ENCODE data around the gene OOSP4A.
"Not testable (repeated sequence)": the region's sequence is repeated elsewhere in the genome, so short reads cannot be mapped to it uniquely, and the experiment has no call there.

Gene OOSP4A

DNA sequence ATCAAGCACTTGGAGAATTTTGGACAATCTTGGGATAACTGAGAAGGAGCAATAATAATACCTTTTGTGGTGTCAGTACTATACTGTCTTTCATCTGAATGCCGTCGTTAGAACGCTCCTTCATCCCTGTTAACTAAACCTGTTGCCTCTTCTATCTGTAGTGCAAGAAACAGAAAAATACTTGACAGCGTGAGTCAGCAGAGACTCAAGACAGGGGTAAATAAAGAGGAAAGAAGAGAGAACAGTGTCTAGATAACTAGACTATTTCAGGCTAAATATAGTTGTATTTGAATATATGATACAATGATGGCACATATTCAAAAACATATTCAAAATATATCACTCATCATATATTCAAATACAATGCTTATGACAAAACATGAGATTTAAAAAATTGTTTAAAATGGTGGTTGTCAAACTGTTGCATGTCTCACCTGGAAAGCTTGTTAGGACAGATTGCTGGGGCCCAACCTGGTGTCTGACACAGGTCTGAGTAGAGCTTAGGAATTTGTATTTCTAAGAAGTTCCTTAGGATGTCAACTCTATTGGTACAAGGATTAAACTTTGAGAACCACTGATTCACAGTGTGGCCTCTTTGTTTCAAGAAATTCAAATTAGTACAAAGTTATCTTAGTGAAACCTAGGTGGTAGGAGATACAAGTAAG lies 17.4 kb downstream of the OOSP4A start:
- DNase-seq (ENCODE audit: low spot score): no peak

DNA sequence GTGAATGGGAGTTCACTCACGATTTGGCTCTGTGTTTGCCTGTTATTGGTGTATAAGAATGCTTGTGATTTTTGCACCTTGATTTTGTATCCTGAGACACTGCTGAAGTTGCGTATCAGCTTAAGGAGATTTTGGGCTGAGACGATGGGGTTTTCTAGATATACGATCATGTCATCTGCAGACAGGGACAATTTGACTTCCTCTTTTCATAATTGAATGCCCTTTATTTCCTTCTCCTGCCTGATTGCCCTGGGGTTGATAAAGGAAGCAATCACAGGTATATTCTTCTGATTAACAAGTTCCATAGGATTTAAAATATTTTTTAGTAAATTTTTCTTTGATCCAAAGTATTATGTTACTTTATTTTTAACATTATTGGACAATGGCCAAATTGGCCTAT lies 18.2 kb downstream of the OOSP4A start:
- not testable (repeated sequence) for DNase-seq (ENCODE audit: low spot score)

DNA sequence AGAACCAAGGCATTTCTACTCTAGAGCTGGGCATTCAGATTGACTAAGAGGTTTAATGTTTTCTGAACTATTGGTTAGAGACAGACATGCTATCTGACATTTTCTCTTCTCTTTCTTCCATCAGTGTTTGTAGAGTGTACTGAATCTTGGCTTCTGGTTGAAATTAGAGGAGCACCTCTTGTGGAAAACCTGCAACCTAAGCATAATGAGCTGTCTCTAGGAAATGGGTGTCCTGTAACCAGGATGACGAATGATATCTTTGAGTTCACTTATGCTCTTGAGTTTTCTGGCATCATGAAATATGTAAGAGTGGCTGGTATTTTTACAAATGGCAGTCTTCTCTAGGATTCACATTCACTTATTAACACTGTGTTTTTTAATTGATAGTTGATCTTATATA lies 19.4 kb downstream of the OOSP4A start:
- no peak for DNase-seq (ENCODE audit: low spot score)

DNA sequence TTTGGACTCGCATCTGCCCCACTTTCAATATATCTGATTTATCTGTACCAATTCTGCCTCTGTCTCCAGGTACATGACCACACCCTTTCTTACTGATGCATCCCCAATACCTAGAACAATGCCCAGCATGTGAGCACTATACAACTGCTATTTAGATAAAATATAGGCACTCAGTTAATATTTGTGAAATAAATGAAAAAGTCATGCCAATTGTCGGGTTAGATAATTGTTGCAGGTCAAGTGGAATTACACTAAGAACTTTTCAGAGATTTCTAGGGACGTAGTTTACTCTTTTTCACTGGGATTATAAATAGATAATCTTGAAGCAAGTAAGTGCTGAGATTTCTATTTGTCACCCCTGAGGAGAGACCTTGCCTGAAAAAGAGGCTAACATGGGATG lies 20.5 kb downstream of the OOSP4A start:
- no peak for DNase-seq (ENCODE audit: low spot score)

DNA sequence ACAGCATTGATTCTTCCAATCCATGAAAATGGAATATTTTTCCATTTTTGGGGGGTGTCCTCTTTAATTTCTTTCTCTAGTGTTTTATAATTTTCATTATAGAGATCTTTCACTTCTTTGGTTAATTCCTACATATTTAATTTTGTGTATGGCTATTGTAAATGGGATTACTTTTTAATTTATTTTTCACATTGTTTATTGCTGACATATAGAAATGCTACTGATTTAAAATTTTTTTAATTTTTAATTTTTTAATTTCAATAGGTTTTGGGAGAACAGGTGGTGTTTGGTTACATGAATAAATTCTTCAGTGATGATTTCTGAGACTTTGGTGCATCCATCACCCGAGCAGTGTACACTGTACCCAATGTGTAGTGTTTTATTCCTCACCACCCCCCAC lies 26.6 kb downstream of the OOSP4A start:
- no peak for DNase-seq (ENCODE audit: low spot score)

DNA sequence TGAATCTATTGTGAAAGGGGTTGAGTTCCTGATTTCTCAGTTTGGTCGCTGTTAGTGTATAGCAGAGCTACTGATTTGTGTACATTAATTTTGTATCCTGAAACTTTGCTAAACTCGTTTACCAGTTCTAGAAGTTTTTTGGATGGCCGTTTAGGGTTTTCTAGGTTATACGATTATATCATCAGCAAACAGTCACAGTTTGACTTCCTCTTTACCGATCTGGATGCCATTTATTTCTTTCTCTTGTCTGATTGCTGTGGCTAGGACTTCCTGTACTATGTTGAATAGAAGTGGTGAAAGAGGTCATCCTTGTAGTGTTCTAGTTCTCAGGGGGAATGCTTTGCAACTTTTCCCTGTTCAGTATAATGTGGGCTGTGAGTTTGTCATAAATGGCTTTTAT lies 28.6 kb downstream of the OOSP4A start:
- no peak for DNase-seq (ENCODE audit: low spot score)

DNA sequence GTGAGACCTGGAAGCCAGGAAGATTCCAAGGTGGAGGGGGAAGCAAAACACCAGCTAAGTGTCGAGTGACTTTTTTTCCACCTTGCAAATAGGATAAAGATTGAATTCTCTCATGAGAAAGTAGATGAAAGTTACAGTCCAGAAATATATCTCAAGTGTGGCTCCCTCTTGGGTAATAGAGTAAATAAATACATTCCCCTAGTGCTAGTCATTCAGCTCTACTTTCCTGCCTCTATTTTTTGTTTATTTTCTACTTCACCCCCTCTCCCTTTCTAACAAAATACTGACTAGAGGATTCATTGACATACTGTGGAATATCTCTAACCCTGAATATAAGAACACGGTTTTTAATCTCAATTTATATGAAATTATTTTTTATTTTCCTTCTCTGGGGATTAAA lies 34.0 kb downstream of the OOSP4A start:
- DNase-seq (ENCODE audit: low spot score): no peak

DNA sequence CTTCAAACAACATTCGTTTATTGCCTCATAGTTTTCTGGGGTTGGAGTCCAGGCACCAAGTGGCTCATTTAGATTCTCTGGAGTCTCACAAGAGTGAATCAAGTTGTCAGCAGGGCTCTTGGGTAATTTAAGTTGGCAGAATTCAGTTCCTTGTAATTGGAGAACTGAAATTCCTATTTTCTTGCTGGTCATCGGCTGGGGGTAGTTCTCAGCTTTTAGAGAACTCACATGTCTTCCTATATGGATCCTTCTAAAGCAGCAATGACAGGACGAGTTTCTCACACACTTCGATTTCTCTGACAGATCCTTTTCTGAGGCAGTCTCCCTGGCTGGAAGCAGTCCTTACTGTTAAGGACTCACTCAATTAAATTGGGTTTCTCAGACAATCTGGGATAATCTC lies 35.9 kb downstream of the OOSP4A start:
- no peak for DNase-seq (ENCODE audit: low spot score)

DNA sequence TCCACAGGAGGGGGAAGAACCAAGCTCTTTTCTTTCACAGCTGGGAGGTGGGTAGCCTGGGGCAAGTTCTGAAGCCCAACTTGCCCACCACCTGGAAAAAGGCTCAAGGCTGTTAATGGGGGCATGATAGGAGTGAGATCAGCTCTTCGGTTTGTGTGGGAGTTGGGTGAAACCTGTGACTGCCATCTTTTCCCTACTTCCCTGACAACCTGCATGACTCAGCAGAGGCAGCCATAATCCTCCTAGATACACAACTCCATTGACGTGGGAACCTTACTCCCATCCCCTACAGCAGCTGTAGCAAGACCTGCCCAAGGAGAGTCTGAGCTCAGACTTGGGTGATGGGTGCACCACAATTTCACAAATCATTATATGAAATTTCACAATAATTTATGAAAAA lies 39.9 kb downstream of the OOSP4A start:
- no peak for DNase-seq (ENCODE audit: low spot score)

DNA sequence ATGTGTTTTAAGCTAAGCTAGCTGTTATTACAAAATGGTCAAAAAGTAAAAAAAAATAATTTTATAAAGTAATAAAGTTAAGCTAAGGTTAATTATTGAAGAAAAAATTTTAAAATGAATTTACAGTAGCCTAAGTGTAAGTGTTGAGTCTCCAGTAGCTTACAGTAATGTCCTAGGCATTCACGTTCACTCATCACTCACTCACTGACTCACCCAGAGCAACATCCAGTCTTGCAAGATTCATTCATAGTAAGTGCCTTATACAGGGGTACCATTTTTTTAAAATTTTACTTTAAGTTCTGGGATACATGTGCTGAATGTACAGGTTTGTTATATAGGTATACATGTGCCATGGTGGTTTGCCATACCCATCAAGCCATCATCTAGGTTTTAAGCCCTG lies 41.5 kb downstream of the OOSP4A start:
- DNase-seq (ENCODE audit: low spot score): no peak

DNA sequence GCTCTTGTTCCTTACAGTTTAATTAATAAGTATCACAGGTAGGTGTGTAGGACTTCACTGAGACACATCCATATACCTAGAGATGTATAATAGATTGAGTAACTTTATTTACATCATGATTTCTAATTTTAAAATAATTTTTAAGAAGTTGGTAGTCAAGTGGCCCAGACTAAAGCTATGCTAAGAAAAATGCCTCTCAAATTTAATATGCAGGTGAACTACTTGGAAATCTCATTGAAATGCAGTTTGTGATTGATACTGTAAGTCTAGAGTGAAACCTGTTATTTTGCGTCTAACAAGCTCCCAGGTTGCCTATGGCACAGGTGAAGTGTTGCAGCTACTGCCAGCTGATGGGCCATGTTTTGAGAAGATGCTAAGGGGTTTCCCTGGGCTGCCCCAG lies 53.0 kb downstream of the OOSP4A start, which contains the start of gene OOSP4B:
Gene OOSP4B, plus strand, starts transcription at position 301 of the 400 bp plus-strand sequence.
- no peak for DNase-seq (ENCODE audit: low spot score)

DNA sequence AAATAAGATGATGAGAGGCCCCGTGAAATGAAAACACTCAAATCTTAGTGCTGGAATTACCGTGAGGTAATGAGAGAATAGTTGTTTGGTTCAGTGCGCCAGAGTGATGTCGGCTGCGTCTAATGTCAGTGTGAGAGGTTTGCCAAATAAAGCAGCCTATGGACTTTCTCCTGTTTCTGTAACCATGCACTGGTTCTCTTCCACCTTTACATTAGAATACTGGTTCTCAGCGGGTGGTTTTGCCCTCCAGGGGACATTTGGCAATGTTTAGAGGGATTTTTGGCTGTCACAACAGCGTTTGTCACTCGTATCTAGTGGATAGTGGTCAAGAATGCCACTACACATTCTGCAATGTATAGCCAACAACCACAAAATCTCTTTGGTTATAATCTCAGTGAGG lies 54.2 kb downstream of the OOSP4A start:
- DNase-seq (ENCODE audit: low spot score): no peak

Data from NAMALWA (cell line).